Esophagus squamous epithelium (tissue), 5 donors: ENCODE measurements around the gene PALD1. TPM values are rescaled to one million over a fixed set of nuclear protein-coding genes. Genes with fewer than 3 reads are reported as not detected.

Experiments used
- DNase-seq: peaks from one replicate; lab custom pipeline; 2025; lab: John Stamatoyannopoulos, UW
- H3K27ac ChIP-seq, 4 donors: fragments of 200-600 bp; sonication (generic); one replicate each; pipeline ENCODE4 v1.5.1; 2016 to 2019; ENCODE audit warnings: mild to moderate bottlenecking in 1 of 4
- H3K27me3 ChIP-seq, 4 donors: fragments of 200-600 bp; sonication (generic); 1 replicate in 3 of 4; 2 replicates in 1 of 4; pipeline versions ENCODE4 v1.5.1 to v1.6.0; 2017 to 2021; ENCODE audit warnings: antibody characterized with exemption in 1 of 4
- H3K36me3 ChIP-seq, 3 donors: fragments of 200-600 bp; sonication (generic); one replicate each; pipeline ENCODE4 v1.5.1; 2016 to 2019
- H3K4me1 ChIP-seq, 3 donors: fragments of 200-600 bp; sonication (generic); one replicate each; pipeline ENCODE4 v1.5.1; 2017 to 2019
- H3K4me3 ChIP-seq, 4 donors: fragments of 200-600 bp; sonication (generic); 1 replicate in 3 of 4; 2 replicates in 1 of 4; pipeline ENCODE4 v1.5.1; 2016 to 2019; ENCODE audit warnings: mild to moderate bottlenecking in 2 of 4, moderate library complexity in 1 of 4
- H3K9me3 ChIP-seq, 3 donors: fragments of 200-600 bp; sonication (generic); one replicate each; pipeline ENCODE4 v1.5.1; 2016 to 2019
- POLR2A ChIP-seq, 4 donors: fragments of 450-650 bp; IDR thresholded peaks; one replicate each; pipeline ENCODE4 v1.6.1; 2017; ENCODE audit warnings: antibody characterized with exemption in 4 of 4, mild to moderate bottlenecking in 4 of 4, moderate library complexity in 3 of 4
- WGBS, 2 donors: methylation state at CpG; one replicate each; pipeline ENCODE4 v1.1.5; 2018; 5-methylcytosine and 5-hydroxymethylcytosine counted together
- intact Hi-C: fragments of 100-400 bp; cut with DNase I; formaldehyde crosslinking; loops from one replicate; pipeline ENCODE4 v1.15.0; 2022
- total RNA-seq, 4 donors: library from RNA; depleted of rRNA; stranded (reverse); fragments of >200 nt; gene quantifications; one replicate each; pipeline ENCODE4 v1.1.0, GENCODE V29; 2016
- TF ChIP-seq, protein P1 (sequence below), 6 experiments: fragments of 450-650 bp in 4 of 6; fragments of 200-600 bp in 2 of 6; sonication (generic) in 2 of 6; IDR thresholded peaks; one replicate each; pipeline ENCODE4 v1.5.1; 2016 to 2019; ENCODE audit warnings: antibody characterized with exemption in 6 of 6, mild to moderate bottlenecking in 4 of 6, moderate library complexity in 4 of 6
- donor health status: DM: yes; HTN: yes; CAD: no.

PALD1 gene
- total RNA-seq, 4 donors from 2014 or later, result 2.6 to 11.3 (median 4.5) TPM

DNA sequence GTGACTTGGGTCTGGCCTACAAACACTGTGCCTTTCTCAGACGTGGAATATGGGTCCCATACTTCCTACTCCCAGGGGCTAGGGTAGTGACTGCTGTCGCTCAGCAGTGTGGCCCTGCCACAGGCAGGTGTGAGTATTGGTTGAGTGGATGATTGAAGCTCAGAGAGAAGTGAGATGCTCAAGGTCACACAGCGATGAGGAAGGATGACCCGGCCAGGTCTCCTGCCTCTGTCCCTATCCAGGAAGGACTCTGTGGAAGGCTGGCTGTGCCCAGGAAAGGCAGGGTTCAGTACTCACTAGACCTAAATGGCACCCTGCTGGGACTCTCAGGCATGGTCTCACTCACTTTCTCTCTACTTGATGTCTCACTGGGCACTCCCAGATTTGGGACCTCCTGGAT is 121.2 kb downstream of the PALD1 start:
- H3K27ac ChIP-seq, result no peak overlapping the region
- TF ChIP-seq, protein P1, sequence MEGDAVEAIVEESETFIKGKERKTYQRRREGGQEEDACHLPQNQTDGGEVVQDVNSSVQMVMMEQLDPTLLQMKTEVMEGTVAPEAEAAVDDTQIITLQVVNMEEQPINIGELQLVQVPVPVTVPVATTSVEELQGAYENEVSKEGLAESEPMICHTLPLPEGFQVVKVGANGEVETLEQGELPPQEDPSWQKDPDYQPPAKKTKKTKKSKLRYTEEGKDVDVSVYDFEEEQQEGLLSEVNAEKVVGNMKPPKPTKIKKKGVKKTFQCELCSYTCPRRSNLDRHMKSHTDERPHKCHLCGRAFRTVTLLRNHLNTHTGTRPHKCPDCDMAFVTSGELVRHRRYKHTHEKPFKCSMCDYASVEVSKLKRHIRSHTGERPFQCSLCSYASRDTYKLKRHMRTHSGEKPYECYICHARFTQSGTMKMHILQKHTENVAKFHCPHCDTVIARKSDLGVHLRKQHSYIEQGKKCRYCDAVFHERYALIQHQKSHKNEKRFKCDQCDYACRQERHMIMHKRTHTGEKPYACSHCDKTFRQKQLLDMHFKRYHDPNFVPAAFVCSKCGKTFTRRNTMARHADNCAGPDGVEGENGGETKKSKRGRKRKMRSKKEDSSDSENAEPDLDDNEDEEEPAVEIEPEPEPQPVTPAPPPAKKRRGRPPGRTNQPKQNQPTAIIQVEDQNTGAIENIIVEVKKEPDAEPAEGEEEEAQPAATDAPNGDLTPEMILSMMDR (IDR thresholded peaks at IDR 0.05), result no peak
- no peak for TF ChIP-seq POLR2A (IDR thresholded peaks at IDR 0.05)
- peaks cover 0 to 12% (median 0%) of the 10 kb centered on the region in 3 donors for H3K4me1 ChIP-seq
- H3K4me3 ChIP-seq, result no peak overlapping the region
- 55 to 94% methylated on average over 2 of the region's 4 CpGs for WGBS, 2 donors
- no peaks in the 10 kb centered on the region for H3K27me3 ChIP-seq
- no peaks in the 10 kb centered on the region for H3K9me3 ChIP-seq
- DNase-seq, result no peak
- intact Hi-C loops, result no loop called here
- no peaks in the 10 kb centered on the region for H3K36me3 ChIP-seq

GRCh38 chr10:70600512-70601395 is 122.2 kb downstream of the PALD1 start:
- no peak overlapping the region for H3K27ac ChIP-seq
- H3K4me3 ChIP-seq, result peak overlapping the region in 1 of 4 donors; percentile 35
- intact Hi-C loops, result no loop called here
- H3K9me3 ChIP-seq, result no peaks in the 10 kb centered on the region
- no peaks in the 10 kb centered on the region for H3K36me3 ChIP-seq
- DNase-seq, result no peak
- peaks cover 0 to 12% (median 0%) of the 10 kb centered on the region in 3 donors for H3K4me1 ChIP-seq
- TF ChIP-seq, protein P1 (IDR thresholded peaks at IDR 0.05), result no peak
- TF ChIP-seq POLR2A (IDR thresholded peaks at IDR 0.05), result no peak
- WGBS, 2 donors, result 100% methylated on average over 2 of the region's 24 CpGs
- H3K27me3 ChIP-seq, result no peaks in the 10 kb centered on the region

DNA sequence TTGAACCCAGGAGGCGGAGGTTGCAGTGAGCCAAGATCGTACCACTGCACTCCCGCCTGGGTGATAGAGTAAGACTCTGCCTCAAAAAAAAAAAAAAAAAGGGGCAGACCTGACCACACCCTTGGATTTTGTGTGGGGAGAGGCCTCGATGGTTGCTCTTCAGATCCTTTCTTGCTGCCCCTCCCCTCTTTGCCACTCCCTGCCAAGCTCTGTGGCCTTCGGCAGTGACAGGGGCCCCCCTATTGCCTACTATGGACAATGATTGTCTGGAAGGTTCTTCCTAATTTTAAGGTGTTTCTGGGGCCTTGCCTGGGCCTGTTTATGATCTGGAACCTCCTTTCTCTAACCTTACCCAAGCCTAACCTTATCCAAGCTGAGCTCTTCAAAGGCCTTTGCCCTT is 123.2 kb downstream of the PALD1 start:
- TF ChIP-seq, protein P1 (IDR thresholded peaks at IDR 0.05), result no peak
- TF ChIP-seq POLR2A (IDR thresholded peaks at IDR 0.05), result no peak
- intact Hi-C loops, result no loop called here
- DNase-seq, result no peak
- Histone ChIP-seq H3K9me3 (no peaks in the 10 kb centered on the region), H3K27ac (peak overlapping the region in 1 of 4 donors; percentile 36), H3K27me3 (no peaks in the 10 kb centered on the region), H3K4me1 (peaks cover 0 to 7% (median 0%) of the 10 kb centered on the region in 3 donors), H3K4me3 (peak overlapping the region in 1 of 4 donors; percentile 35), H3K36me3 (no peaks in the 10 kb centered on the region)
- 31 to 60% methylated on average over 2 of the region's 5 CpGs for WGBS, 2 donors

GRCh38 chr10:70602665-70603448 is 124.3 kb downstream of the PALD1 start, which contains the start of gene PRF1:
Gene PRF1 (minus strand): TSS chr10:70602741. CDS start chr10:70600902, 1,839 bp downstream.
- peak in 1 of 4 donors; percentile 16 for TF ChIP-seq POLR2A (IDR thresholded peaks at IDR 0.05)
- TF ChIP-seq, protein P1 (IDR thresholded peaks at IDR 0.05), result no peak
- DNase-seq, result no peak
- H3K27ac ChIP-seq, result peak within 1 kb of the TSS in 2 of 4 donors; percentile 28 to 36
- no peaks in the 10 kb centered on the region for H3K9me3 ChIP-seq
- H3K4me3 ChIP-seq, result peak within 1 kb of the TSS in 1 of 4 donors; percentile 35
- 90 to 92% methylated on average over 4 to 7 of the region's 21 CpGs for WGBS, 2 donors
- H3K4me1 ChIP-seq, result no peaks in the 10 kb centered on the region
- no peaks in the 10 kb centered on the region for H3K27me3 ChIP-seq
- no peaks in the 10 kb centered on the region for H3K36me3 ChIP-seq
- intact Hi-C loops, result no loop called here
